ENCODE data around the gene ITSN1.
"Not testable (repeated sequence)": the region's sequence is repeated elsewhere in the genome, so short reads cannot be mapped to it uniquely, and the experiment has no call there.

Gene ITSN1

GRCh38 chr21:33618407-33618806 lies 23.9 kb upstream of the ITSN1 start:
- no peak for TF ChIP-seq TOX (CRISPR knock-in tag; IDR thresholded peaks at IDR 0.05; ENCODE audit: borderline replicate concordance)
- TF ChIP-seq OSR1 (CRISPR knock-in tag; IDR thresholded peaks at IDR 0.05), result no peak
- TF ChIP-seq, protein P1, sequence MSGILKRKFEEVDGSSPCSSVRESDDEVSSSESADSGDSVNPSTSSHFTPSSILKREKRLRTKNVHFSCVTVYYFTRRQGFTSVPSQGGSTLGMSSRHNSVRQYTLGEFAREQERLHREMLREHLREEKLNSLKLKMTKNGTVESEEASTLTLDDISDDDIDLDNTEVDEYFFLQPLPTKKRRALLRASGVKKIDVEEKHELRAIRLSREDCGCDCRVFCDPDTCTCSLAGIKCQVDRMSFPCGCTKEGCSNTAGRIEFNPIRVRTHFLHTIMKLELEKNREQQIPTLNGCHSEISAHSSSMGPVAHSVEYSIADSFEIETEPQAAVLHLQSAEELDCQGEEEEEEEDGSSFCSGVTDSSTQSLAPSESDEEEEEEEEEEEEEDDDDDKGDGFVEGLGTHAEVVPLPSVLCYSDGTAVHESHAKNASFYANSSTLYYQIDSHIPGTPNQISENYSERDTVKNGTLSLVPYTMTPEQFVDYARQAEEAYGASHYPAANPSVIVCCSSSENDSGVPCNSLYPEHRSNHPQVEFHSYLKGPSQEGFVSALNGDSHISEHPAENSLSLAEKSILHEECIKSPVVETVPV (CRISPR knock-in tag; IDR thresholded peaks at IDR 0.05), result no peak
- no peak for TF ChIP-seq PPARA (CRISPR knock-in tag; IDR thresholded peaks at IDR 0.05; ENCODE audit: borderline replicate concordance)
- TF ChIP-seq ZFP3 (CRISPR knock-in tag; IDR thresholded peaks at IDR 0.05), result no peak
- no peak for TF ChIP-seq BACH2 (CRISPR knock-in tag; IDR thresholded peaks at IDR 0.05; ENCODE audit: borderline replicate concordance)
- no peak for TF ChIP-seq ZNF565 (CRISPR knock-in tag; conservative IDR thresholded peaks at IDR 0.05; ENCODE audit: low read depth)
- no peak for ATAC-seq

DNA sequence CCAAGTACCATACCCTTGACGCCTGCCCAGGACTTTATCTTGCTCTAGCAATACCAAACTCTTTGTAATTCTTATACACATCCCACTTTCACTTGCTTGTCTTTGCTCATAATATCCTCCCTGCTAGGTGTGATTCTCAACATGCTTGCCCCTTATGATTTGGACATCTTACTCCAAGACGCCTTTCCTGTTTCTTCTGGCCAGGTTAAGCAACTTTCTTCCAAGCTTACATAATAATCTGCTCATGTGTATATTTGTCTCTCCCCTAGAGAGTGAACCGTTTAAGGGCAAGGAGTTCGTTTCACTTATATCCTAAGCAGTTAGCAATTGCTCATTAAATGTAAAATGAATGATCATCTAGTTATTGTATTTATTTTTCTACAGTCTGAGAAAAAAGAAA lies 22.6 kb upstream of the ITSN1 start:
- ATAC-seq, result no peak
- TF ChIP-seq GLIS3 (CRISPR knock-in tag; IDR thresholded peaks at IDR 0.05) (no peak), ZNF565 (CRISPR knock-in tag; conservative IDR thresholded peaks at IDR 0.05; ENCODE audit: low read depth) (no peak), TSHZ2 (CRISPR knock-in tag; IDR thresholded peaks at IDR 0.05) (no peak), ZFP30 (CRISPR knock-in tag; IDR thresholded peaks at IDR 0.05) (no peak), ZC3H10 (CRISPR knock-in tag; IDR thresholded peaks at IDR 0.05) (no peak), ESRRG (CRISPR knock-in tag; IDR thresholded peaks at IDR 0.05) (no peak), ZNF8 (CRISPR knock-in tag; IDR thresholded peaks at IDR 0.05) (no peak), RARB (CRISPR knock-in tag; IDR thresholded peaks at IDR 0.05) (no peak), ZNF70 (CRISPR knock-in tag; IDR thresholded peaks at IDR 0.05) (no peak), POU6F1 (CRISPR knock-in tag; IDR thresholded peaks at IDR 0.05; ENCODE audit: borderline replicate concordance, low read depth) (no peak), ARNTL (CRISPR knock-in tag; IDR thresholded peaks at IDR 0.05; ENCODE audit: borderline replicate concordance, low read depth) (no peak), CREB5 (CRISPR knock-in tag; IDR thresholded peaks at IDR 0.05; ENCODE audit: low read depth) (no peak), CSDC2 (CRISPR knock-in tag; IDR thresholded peaks at IDR 0.05) (no peak), ISL1 (CRISPR knock-in tag; IDR thresholded peaks at IDR 0.05) (no peak), PATZ1 (CRISPR knock-in tag; IDR thresholded peaks at IDR 0.05; ENCODE audit: borderline replicate concordance) (no peak)

- ATAC-seq, result no peak
- TF ChIP-seq GLIS3 (CRISPR knock-in tag; IDR thresholded peaks at IDR 0.05) (no peak), TSHZ2 (CRISPR knock-in tag; IDR thresholded peaks at IDR 0.05) (no peak), RARB (CRISPR knock-in tag; IDR thresholded peaks at IDR 0.05) (no peak), OSR1 (CRISPR knock-in tag; IDR thresholded peaks at IDR 0.05) (no peak), POU6F1 (CRISPR knock-in tag; IDR thresholded peaks at IDR 0.05; ENCODE audit: borderline replicate concordance, low read depth) (no peak), BACH2 (CRISPR knock-in tag; IDR thresholded peaks at IDR 0.05; ENCODE audit: borderline replicate concordance) (no peak)
Measured at GRCh38 chr21:33622253-33622652, 20.0 kb upstream of the ITSN1 start.

DNA sequence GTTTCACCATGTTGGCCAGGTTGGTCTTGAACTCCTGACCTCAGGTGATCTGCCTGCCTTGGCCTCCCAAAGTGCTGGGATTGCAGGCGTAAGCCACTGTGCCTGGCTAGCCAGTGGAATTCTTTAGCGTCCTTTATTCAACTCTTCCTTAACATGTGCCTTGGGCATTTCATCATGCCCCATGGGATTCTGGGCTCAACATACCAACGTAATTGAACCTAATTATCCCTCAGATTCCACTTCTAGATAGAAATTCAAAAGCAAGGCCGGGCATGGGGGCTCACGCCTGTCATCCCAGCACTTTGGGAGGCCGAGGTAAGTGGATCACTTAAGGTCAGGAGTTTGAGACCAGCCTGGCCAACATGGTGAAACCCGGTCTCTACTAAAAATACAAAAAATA lies 16.1 kb upstream of the ITSN1 start:
- not testable (repeated sequence) for ATAC-seq
